ENCODE measurements around the gene POLR3H.
A peak's percentile ranks its signal among the peaks of the same experiment; 100 is the strongest.

DNA sequence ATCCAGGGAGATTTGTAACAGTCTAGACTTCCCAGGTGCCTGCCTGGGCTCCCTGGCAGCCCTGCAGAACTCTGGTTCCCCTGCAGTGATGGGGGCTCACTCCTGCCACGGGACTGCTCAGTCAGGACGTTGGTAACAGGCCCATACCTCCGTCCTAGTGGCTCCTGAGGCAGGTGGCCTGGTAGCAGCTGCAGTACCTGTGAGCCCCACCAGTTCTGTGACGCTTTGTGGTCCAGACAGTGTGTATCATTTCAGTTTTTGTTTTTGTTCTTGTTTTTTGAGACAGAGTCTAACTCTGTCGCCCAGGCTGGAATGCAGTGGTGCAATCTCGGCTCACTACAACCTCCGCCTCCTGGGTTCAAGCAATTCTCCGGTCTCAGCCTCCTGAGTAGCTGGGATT is 27.8 kb downstream of the POLR3H start:
- peak in 1 of 6 experiments; percentile 12 for TF ChIP-seq CTCF (IDR thresholded peaks at IDR 0.05)
- no peak for TF ChIP-seq POLR2A (IDR thresholded peaks at IDR 0.05)

Data from adrenal gland (tissue), 5 donors.